ENCODE results near the gene KCNK17.
A peak's percentile ranks its signal among the peaks of the same experiment; 100 is the strongest.

KCNK17 gene

DNA sequence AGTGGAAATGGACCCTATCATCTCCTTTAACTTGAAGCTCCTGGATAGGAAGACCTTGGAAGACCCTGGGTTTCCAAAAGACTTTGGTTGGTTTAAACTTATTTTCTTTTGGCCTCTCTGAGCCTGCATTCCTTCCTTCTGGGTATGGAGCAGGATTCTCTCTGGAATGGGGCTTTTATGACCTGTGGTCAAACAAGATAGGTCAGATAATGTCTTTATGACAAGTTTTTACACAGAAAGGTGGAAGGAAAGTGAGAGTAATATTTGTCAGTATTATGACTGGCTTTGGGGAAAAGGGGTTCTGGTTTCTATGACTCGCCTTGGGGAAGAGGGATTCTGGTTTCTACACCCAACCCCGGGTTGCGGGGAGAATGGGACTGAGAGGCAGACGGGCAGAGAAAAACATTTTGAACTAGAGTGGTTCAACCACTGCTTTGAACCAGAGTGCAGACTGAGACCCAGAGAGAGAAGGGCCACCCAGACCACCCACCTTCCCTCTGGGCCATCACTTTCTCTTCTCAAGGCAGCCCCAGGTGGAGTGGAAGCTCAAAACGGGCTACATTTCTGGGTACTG is 47.4 kb downstream of the KCNK17 start:
- no peak for DNase-seq (ENCODE audit: low spot score)

DNA sequence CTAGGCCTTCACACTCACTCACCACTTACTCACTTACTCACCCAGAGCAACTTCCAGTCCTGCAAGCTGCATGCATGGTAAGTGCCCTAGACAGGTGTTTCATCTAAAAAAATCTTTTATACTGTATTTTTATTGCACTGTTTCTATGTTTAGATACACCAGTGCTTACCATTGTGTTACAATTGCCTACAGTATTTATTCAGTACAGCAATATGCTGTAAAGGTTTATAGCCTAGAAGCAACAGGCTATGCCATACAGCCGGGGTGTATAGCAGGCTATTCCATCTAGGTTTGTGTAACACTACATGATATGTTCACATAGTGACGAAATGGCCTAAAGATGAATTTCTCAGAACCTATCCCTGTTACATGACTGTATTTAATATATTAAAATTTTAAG is 47.8 kb downstream of the KCNK17 start:
- DNase-seq (ENCODE audit: low spot score): no peak

DNA sequence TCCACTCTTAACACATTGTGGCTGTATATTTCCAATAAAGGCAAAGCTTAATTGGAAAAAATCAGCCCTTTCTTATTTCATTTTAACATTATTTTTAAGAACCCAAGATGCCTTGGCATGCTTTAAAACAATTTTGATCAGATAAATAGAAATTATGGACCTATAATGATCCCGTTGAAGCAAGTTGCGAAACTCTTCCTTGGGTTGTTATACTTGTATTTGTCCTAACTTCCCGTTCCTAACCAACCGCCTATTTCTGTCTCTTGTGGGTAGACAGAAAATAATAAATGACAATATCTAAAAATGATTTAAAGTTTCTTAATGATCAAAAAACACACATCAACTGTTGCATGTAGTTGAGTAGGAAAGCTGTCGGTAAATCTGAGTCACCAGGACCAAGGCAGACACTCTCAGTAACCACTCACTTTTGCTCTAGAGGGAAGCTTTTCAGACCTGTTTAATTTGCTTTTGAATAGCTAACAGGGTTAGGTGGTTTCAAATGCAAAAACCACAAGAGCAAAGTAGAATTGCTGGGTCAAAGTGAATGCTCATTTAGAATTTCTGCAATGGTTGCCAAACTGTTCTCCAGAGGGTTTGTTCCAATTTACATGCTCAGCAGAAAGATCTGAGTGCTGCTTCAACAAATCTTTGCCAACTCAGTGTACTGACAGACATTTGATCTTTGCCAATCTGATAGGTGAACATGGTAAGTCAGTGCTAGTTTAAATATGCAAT is 50.7 kb downstream of the KCNK17 start:
- no peak for DNase-seq (ENCODE audit: low spot score)

DNA sequence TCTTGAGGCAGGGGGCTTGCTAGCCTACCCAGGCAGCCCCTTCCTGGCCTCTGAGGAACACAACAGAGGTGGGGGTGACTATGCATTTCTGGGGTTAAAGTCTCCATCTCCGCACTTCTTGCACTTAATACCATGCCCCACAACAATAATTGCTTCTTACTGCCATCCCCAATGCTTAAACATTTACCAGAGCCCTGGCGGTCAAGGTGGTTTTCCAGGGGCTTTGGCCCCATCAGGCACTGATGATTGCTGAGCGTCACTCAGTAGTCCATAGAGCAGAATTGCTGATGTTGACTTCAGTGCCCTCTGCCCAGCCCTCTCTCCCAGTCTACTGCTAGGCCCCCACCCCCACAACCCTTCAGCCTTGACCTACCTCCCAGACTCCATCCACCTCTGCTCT is 52.5 kb downstream of the KCNK17 start:
- DNase-seq (ENCODE audit: low spot score): no peak

DNA sequence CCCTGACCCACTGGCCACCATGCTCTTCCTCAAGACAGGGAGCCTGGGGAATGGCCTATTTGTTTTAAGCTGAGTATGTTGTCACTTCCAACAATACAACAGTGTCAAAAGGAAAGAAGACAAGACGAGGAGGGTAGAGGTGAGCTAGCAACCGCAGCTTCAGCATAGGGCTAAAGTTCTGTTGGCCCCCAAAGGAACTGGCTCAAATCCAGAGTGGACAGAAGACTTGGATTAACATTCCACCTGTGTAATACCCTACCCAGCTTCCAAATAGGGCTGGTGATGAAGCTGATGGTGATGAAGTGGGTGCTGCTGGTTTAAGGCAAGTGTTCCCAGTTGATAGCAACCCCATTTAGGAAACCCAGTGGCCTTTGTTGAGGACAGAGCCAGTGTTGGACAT is 53.3 kb downstream of the KCNK17 start:
- DNase-seq (ENCODE audit: low spot score): no peak

DNA sequence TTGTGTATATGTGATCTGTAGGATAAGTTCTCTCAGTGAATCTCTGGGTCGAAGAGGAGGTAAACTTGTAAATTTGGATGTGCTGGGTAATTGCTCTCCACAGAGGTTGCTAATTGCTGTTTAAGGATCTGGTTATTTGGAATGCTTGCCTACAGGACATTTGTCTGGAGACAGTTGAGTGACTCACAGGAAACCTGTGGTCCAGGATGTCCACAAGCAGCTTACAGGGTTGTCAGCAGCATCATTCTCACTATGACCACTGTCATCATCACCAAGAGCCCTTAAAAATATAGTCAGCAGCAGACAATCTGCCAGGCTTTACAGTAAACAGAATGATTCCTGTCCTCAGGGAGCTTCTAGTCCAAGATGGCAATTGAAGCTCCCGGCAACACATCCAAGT is 53.8 kb downstream of the KCNK17 start:
- DNase-seq (ENCODE audit: low spot score): no peak

DNA sequence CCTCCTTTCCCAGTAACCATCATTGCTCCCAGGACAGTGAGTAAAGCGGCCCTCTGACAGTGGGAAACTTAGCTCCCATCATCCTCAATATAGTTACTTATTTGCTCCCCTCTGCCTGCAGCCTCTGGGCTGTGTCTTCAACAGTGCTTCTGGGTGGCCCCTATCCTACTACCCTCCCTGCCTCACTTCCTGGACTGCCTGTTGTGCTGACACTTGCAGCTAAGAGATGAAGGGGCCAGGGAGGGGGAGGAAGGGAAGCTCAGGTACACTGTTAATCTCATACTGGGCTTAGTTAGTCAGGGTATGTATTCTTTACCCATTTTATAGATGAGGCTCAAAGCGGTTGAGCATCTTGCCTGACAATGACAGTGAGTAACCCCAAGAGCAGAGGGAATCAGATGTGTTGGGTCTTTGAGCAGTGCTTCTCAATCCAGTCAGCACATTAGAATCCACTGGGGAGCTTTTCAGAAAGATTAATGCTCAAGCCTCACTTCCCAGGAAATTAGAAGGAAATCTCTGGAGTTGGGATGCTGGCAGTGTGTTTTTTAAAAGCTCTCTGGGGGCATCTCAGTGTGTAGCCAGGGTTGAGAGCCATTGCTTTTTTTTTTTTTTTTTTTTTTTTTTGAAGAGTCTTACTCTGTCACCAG is 57.8 kb downstream of the KCNK17 start:
- DNase-seq (ENCODE audit: low spot score): no peak

DNA sequence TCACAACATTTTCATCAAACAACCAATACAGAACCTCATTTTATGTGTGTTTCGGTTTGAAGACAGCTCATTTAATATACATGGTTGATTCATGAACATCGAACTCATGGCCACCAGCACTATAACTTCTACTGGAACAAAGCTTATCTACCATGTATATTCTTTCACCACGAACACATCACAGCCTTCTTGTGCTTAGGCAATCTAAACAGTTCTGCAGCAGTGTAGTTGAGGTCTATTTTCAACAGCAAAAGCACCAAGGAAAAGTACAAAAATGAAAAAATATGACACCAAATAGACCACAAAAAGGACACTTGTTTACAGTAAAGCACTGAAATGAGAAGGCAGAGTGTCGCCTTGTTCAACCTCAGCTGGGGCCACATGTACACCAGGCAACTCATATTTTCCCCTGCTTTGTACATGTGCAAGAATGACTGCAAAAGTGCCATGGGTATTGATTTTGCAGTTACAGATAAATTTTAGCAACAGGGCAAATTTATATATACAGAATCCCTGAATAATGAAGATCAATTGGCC is 59.2 kb downstream of the KCNK17 start:
- no peak for DNase-seq (ENCODE audit: low spot score)

DNA sequence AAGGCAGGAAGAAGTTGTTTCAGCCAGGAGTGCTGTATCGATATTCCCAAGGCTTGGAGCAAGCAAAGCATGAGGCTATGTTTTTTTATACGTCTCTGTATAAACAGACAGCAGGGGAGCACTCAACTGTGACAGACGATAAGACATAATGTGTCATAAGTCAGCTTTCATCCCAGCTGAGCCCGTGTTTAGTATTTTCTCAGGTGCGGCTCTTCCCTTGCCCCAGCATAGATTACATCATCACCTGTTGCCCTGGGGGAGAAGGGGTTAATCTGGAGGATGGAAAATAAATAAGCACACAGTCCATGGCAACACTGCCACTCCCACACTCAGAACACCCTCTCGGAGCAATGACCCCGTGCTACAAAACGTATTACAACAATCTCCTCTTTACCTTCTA is 62.8 kb downstream of the KCNK17 start:
- peak; percentile 17 for DNase-seq (ENCODE audit: low spot score)

DNA sequence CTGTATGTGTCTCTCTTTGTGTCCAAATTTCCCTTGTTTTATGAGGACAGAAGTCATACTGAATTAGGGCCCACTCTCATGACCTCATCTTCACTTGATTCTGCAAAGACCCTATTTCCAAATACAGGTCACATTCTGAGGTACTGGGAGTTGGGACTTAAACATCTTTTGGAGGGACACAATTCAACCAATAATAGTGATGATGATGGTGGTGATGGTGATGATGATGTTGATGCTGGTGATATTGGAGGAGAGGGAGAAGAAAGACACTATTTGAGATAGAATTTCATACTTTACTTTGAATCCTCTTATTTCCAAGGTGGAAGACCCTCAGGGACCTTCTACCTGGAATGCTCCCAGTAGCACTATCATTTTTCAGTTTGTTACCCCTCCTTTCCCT is 63.7 kb downstream of the KCNK17 start:
- no peak for DNase-seq (ENCODE audit: low spot score)

DNA sequence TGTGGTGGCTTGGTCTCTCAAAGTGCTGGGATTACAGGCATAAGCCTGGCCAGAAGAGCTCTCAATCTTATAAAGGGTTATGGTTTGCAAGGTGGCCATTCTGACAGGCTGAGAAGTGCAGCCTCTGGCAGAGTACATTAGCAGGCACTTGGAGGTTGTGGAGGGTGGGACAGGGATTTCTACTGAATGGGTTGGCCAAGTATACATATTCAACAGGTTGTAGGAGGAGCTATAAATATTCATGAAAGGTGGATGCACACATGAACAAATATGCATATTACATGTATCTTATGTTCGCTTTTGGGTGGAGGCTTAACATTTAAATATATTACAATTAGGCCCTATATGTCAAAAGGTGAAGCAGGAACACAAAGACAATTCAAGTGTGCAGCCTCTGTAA is 64.9 kb downstream of the KCNK17 start:
- no peak for DNase-seq (ENCODE audit: low spot score)
